ENCODE data around the gene SAMD4B.

Gene SAMD4B

DNA sequence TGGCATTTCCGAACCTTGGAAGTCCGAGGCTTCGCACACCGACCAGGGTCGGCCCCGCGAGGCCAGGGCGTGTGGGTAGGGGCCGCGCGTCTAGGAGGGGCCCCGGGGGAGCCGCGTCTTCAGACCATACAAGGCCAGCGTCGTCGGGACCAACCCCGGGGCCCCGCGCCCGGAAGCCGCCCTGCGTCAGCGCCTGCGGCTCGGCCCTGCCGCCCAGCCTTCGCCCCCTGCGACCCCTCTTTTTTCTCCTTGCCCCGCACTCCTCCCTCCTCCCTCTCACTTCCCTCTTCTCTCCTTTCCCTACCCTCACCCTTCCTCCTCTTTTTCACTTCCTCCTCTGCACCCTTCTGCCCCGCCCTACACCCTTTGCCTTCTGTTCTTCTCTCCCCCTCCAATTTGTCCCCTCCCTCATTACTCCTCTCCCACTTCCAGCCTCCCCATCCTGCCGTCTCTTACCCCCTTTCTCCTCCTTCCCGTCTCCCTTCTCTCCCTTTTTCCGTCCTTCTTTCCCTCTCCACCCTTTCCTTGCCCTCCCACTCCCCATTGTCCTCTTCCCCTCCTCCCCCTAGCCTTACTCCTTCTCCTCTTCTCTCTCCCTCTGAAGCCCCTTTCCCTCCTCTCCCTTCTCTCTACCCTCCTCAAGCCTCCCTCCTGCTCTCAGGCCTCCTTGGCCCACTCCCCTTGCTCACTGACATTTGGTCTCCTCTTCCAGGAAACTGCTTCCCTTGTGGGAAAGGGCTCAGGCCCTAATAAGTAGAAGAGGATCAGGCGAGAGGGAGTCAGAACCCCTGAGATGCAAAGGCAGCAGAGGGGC is 68.0 kb downstream of the SAMD4B start:
- DNase-seq: peak in 1 of 2 experiments; percentile 49

DNA sequence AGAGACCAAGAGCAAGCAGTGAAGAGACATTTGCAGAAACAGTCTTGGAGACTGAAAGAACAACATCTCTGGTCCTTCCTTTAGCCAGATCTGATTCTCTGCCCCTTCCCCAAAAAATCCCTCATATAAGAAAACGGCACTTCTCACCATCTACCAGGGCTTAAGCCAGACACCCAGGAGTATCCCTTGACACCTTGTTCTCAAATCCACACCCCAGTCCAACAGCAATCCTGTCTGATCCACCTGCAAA is 68.5 kb downstream of the SAMD4B start:
- DNase-seq: no peak

DNA sequence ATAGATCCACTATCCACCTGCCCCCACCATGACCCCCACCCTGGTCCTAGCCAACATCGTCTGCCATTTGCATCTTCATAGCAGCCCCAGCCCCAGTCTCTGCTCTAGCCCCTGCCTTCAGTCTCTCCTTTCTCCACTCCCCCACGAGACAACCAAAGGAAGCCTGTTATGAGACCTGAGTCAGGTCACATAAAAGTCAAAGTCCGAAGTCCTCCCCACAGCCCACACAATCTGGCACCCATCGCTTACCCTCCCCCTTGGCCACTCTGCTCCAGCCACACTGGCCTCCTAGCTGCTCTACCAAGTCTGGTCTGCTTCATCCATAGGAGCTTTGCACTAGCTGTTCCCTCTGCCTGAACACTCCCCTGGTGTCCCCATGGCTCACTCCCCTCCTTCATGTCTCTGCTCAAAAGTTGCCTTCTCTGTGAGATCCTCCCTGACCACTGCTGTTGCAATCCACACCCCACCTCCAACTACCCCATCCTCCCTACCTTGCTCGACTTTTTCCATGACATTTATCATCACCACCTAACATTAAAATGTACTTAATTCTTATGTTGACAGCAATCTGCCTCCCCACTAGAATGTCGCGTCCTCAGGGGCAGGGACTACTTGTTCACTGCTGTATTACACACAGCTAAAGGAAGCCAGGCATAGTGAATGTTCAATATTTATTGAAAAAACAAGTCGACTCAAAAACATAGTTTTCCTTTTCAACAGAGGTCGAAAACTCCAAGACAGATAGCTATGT is 69.0 kb downstream of the SAMD4B start:
- DNase-seq: no peak

DNA sequence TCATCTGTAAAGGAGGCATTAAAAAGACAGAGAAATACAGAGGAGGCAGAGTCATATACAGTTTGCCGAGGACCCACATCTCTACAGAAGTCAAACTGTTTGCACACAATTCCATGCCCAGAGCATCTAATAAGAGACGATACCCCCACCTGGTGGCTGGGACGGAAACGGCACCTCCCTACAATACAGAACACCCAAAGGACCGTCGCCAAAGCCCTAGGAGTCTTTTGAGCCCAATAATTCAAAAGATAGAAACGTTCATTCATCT is 69.5 kb downstream of the SAMD4B start:
- peak; percentile 93 to 95 for DNase-seq

DNA sequence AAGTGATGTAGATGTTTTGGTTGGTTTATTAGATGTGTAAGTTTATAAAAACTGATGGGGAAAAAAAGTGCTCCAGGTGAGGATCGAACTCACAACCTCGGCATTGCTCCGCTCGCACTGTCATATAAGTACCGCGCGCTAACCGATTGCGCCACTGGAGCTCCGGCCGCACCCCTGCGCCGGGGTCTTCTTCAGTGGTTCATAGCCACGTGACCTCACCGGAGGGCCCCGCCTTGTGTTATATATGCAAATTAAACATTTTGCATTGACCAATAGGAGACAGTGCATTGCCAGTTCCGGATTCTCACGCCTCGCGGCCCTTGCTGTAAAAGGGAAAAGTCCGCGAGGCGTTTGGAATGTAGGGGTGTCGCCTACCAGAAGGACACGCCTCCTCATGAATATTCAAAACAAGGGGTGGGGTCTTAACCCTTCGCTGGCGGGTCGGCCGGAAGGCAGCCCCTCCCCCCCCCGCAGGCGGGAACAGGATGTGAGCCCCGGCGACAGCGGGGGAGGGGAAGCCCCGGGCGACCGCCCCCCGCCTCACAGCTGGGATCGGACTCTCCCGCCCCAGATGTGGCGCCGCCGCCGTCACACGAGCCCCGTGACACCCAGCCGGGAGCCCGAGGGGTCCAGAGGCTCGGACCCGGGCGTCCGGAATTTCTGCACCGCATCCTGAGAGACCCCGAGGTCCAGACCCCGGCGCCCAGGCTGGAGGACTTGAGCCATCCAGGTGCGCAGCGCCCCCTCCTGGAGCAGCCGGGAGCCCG is 70.1 kb downstream of the SAMD4B start, which contains the start of gene PLEKHG2:
PLEKHG2 (plus strand) TSS at position 570 of the 767 bp plus-strand sequence. CDS start 1,418 bp downstream, outside the sequence.
- peak; percentile 99 to 100 for DNase-seq

DNA sequence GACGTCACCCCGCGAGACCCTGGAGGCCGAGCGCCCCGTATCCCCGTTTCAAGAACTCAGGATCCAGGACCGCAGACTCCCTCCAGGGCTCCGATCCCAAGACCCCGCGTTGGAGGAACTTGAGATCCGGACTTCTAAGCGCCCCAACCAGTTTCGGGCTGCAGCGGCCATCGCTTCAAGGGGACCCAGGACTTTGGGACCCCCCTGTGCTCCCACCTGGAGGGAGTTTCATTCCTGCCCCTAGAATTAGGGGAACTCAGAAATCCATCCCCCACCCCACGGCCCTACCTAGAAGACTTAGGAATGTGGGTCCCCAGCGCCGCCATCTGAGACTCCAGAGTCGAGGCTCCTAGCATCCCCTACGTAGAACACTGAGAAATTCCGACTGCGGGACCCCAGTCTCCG is 70.6 kb downstream of the SAMD4B start:
- DNase-seq: no peak

DNA sequence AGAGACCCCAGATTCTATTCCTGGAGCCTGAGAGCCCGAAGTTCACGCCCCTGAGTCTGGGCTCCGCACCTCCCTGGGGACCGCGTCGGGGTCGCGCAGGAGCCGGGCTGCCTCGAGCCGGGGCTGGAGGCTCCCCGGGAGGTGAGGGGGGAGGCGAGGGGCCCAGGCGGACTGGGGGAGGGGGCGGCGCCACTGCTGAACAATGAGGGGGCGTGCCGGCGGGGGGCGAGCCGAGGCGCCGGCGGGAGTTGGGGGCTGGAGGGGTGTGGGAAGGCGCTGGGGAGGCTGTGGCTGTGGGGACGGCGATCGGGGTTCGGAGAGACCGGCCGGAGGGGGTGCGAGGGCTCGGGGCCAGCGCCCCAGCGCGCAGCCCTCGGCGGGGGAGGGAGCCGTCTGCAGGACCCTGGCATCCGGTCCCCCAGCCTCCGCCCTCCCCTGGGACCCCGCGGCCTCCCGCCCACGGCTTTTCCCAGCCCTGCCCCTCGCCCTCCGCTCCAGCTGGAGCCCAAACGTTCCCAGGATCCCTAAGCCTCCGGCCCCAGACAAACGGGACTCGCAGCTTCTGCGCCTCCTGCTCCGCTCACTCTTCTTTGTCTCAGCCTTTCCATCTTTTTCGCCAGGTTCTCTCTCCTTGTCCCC is 71.2 kb downstream of the SAMD4B start:
- DNase-seq: peak in 1 of 2 experiments; percentile 56

DNA sequence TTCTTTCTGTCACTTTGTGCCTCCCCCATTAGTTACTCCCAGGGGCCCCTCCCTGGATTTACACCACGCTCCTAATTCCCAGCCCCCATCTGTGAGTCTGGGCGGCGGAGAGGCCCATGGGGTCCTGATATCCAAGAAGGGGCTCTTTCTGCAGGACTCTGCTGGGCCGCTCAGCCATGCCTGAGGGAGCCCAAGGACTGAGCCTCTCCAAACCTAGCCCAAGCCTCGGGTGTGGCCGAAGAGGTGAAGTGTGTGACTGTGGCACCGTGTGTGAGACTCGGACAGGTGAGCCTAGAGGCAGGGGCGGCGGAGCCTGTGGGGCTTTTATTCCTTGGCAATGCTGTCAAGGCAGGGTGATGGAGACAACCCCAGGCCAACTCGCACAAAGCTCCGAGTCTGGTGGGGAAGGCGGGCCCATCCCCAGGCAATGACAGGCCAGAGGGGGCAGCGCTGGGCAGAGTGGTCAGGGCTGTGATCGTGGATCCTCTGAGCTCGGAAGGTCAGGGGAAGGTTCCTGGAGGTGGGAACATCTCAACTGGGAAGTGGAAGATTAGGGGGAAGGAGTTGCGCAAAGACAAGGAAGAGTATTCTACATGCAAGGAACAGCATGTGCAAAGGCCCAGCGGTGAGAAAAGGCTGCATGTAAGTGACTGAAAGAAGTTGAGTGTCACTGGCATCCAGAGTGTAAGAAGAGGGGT is 71.8 kb downstream of the SAMD4B start:
- DNase-seq: no peak

DNA sequence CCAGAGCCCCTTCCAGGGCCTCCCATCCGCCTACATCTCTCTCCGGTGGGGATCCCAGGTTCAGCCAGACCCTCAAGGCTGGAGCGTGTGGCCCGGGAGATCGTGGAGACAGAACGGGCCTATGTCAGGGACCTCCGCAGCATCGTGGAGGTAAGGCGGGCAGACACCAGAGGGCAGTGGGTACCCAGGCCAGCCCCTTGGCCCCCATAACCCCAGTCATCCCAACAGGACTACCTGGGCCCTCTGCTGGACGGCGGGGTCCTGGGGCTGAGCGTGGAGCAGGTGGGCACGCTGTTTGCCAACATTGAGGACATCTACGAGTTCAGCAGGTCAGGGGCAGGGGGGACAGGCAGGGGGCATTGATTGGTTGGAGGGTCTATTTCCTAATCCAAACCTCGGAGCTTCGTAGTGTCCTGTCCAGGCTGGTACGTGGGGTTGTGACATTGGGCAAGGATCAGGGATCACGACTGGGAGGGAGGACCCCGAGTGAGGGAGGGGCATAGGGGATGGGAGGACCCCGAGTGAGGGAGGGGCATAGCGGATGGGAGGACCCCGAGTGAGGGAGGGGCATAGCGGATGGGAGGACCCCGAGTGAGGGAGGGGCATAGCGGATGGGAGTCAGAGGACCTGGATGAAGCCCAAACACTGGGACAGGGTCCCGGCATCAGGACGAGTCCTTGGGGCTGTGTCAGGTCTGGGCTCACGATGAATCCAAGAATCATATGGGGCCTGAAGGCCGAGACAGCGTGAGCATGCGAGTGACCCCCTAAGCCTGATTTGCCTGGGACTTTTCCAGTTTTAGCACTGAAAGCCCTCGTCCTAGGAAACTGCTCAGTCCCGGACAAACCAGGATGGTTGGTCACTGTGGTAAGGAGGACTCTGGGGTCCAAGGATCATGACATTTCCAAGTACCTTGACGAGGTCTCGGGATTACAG is 73.2 kb downstream of the SAMD4B start:
- DNase-seq: no peak

DNA sequence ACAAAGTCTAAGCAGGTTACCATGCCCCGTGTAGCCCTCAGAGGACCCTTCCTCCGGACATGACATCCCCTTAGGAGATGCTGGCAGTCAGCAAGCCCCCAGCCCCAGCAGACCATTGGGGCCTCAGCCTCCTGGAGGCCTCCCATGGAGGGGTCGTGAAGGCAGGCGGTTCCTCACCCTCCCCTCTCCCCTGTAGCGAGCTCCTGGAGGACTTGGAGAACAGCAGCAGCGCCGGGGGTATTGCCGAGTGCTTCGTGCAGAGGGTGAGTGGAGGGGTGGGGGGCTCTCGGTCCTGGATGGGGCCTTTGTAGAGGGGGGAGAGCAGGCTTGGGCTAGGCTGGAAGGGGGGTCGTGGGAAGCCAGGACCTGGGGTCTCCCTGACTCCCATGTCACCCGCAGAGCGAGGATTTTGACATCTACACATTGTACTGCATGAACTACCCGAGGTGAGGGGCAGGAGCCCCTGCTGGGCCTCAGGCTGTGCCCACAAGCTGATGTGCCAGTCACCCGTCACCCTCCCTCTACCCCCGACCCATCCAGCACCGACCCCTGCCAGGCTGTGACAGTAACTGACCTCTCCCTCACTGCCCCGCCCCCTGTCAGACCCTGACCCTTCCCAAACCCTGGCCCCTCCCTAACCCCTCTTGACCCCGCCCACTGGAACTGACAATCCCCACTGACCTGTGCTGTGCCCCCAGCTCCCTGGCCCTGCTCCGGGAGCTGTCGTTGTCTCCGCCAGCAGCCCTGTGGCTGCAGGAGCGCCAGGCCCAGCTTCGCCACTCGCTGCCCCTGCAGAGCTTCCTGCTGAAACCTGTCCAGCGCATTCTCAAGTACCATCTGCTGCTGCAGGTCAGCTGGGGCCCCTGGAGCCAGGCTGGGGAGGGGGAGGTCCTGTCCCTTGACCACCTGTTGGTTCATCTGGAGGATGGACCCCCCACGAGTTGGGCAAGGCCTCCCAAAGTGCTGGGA is 74.2 kb downstream of the SAMD4B start:
- no peak for DNase-seq

DNA sequence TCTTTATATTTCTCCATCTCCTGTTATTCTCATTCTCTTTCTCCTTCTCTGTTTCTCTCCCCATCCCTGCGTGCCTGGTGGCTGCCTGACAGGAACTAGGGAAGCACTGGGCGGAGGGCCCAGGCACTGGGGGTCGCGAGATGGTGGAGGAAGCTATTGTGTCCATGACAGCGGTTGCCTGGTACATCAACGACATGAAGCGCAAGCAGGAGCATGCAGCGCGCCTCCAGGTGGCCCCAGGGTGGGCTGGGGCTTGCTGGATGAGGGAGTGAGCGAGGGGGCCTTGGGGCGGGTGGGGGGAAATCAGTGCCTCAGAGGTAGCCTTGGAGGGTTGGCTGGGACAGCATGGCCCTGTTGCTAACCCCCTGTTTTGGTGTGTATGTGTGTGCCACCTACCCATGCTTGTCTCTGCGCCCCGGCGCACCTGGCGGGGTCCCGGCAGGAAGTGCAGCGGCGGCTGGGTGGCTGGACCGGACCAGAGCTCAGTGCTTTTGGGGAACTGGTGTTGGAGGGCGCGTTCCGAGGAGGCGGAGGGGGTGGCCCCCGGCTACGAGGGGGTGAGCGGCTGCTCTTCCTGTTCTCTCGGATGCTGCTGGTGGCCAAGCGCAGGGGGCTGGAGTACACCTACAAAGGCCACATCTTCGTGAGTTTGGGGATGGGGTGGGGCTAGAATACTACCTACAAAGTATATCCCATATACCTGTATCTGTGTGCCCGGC is 75.4 kb downstream of the SAMD4B start:
- DNase-seq: no peak

DNA sequence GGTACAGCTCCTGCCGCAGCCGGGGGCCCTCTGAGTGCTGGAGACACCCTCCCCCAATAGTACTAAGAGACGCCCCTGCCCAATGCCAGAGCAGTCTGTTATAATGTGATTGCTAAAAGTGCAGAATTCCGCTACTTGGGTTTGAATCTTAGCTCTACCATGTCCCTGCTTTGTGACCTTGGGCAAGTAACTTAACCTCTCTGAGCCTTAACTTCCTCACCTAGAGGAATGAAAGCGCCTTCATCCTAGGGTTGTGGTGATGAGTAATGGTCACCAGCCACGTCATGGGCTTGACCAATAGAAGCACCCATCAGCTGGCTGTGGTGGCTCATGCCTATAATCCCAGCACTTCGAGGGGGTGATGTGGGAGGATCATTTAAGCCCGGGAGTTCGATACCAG is 76.8 kb downstream of the SAMD4B start:
- no peak for DNase-seq

DNA sequence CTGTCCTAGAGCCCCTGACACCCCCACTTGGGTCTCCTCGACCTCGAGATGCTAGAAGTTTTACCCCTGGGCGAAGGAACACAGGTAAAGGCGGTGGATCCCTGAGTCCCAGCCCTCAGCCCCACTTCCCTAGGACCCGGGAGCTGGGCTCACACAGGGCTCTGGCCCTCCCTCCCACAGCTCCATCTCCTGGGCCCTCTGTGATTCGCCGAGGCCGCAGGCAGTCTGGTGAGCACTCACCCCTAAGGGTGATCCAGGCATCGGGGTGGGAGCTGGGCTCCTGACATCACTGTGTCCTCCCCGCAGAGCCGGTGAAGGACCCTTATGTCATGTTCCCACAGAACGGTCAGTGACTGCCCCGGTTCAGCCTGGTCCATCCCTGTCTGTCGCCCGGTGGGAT is 78.5 kb downstream of the SAMD4B start:
- no peak for DNase-seq

DNA sequence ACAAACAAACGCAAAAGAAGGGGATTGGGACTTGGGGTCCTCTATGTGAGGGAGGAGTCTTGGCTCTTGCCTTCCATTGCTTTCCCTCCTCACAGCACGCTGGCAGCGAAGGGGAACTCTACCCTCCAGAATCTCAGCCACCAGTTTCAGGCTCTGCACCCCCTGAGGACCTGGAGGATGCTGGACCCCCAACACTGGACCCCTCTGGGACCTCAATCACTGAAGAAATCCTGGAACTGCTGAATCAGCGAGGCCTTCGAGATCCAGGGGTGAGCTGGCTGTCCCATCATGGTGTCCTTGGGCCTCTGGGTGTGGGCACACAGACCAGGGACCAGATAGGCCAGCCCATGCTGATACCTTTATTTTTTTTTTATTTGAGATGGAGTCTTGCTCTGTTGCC is 79.8 kb downstream of the SAMD4B start:
- no peak for DNase-seq

DNA sequence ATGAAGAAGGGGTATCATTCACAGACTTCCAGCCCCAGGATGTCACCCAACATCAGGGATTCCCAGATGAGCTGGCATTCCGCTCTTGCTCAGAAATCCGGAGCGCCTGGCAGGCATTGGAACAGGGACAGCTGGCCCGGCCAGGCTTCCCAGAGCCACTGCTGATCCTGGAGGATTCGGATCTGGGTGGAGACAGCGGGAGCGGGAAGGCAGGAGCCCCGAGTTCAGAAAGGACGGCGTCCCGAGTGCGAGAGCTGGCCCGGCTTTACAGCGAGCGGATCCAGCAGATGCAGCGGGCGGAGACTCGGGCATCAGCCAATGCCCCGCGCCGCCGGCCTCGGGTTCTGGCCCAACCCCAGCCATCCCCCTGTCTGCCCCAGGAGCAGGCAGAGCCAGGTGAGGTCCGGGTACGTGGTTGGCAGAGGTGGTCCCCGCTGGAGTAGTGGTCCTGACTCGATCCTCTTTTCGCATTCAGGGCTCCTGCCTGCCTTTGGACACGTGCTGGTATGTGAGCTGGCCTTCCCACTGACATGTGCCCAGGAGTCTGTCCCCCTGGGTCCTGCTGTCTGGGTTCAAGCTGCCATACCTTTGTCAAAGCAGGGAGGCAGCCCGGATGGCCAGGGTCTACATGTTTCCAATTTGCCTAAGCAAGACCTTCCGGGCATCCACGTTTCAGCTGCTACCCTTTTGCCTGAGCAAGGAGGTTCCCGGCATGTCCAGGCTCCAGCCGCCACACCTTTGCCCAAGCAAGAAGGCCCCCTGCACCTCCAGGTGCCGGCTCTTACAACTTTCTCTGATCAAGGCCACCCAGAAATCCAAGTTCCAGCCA is 81.3 kb downstream of the SAMD4B start:
- no peak for DNase-seq

DNA sequence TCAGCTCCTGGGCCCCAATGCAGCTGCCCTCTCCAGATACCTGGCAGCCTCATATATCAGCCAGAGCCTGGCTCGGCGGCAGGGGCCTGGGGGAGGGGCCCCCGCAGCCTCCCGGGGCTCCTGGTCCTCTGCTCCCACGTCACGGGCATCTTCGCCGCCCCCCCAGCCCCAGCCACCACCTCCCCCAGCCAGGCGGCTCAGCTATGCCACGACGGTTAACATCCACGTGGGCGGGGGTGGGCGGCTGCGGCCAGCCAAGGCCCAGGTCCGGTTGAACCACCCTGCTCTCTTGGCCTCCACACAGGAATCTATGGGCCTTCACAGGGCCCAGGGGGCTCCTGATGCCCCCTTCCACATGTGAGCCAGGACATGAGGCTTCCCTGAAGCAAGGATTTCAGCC is 82.7 kb downstream of the SAMD4B start:
- DNase-seq: no peak

DNA sequence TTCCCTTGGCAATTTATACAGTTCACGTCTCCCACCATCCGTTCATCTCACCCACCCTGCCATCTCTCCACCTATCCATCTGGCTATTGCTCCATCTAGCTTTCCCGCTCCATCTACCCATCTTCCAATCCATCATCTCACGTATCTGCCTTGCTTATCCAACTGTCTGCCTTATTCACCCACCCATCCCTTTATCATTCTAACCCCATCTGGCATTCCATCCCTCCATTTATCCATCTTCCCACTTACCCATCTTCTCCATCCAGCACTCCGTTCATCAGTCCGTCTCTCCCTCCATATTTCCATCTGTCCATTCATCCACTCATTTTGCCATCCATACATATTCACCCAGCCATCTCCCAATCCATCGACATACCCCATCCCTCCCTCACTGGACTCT is 83.5 kb downstream of the SAMD4B start:
- DNase-seq: no peak

DNA sequence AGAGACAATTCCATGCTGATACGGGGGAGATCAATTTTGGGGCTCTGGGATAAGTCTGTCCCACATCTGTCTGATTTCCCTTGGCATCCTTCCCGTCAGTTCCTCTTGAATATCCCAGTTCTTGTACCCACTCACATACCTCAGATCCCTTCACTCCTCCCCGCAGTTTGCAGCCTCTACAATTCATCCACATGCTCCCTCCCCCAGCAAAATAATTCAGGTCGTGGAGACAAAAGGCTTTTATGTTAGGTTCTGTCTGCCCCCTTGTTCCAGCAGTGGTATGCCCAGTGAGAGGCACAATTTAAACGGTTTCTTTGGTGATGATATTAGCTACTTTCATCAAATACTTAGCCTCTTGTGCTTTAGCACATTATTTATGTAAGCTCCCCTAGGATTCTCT is 83.9 kb downstream of the SAMD4B start:
- no peak for DNase-seq

DNA sequence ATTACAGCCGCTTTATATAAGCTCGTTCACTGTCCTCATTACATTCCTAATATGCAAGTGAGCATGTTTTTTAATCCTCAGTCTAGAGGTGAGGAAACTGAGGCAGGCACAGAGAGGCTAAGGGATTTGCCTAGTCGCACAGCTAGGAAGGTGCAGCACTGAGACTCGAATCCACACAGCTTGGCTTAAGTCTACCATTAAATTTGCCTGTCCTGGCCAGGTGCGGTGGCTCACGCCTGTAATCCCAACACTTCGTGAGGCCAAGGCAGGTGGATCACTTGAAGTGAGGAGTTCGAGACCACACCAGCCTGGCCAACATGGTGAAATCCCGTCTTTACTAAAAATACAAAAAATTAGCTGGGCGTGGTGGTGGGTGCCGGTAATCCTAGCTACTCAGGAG is 85.5 kb downstream of the SAMD4B start:
- DNase-seq: no peak
